Neural crest cell (in vitro differentiated cells): ENCODE results near the gene ENAM. TPM values are rescaled to one million over a fixed set of nuclear protein-coding genes. Genes with fewer than 3 reads are reported as not detected.

Source experiments
- DNase-seq: peaks from one replicate; pipeline ENCODE4 v3.0.0; 2021; ENCODE audit warnings: low read depth, mixed read lengths, low spot score
- H3K27ac Mint-ChIP-seq: one replicate; pipeline ENCODE4 v1.8.0; 2021; ENCODE audit warnings: mild to moderate bottlenecking, mixed read lengths; ENCODE audit not compliant: unreplicated experiment
- H3K27me3 Mint-ChIP-seq: 2 replicates; pipeline ENCODE4 v1.8.0; 2021; ENCODE audit warnings: low read depth, mild to moderate bottlenecking, mixed read lengths
- H3K36me3 Mint-ChIP-seq: 2 replicates; pipeline ENCODE4 v1.8.0; 2021; ENCODE audit warnings: low read depth, mild to moderate bottlenecking, mixed read lengths
- H3K4me1 Mint-ChIP-seq: 2 replicates; pipeline ENCODE4 v1.8.0; 2021; ENCODE audit warnings: mixed read lengths
- H3K4me3 Mint-ChIP-seq: one replicate; pipeline ENCODE4 v1.8.0; 2021; ENCODE audit warnings: mild to moderate bottlenecking, mixed read lengths
- H3K9me3 Mint-ChIP-seq: 2 replicates; pipeline ENCODE4 v1.8.0; 2021; ENCODE audit warnings: mixed read lengths
- total RNA-seq: library from RNA; stranded (reverse); gene quantifications from 2 replicates; pipeline ENCODE4 v1.2.1, GENCODE V29; 2021
- TF ChIP-seq, protein P1 (sequence below): fragments of 200-600 bp; sonication (generic); conservative IDR thresholded peaks from 2 replicates; pipeline ENCODE4 v1.5.0; 2021; ENCODE audit warnings: antibody characterized with exemption, mild to moderate bottlenecking

Gene ENAM
- total RNA-seq, 1 donor from 2014 or later: not detected

DNA sequence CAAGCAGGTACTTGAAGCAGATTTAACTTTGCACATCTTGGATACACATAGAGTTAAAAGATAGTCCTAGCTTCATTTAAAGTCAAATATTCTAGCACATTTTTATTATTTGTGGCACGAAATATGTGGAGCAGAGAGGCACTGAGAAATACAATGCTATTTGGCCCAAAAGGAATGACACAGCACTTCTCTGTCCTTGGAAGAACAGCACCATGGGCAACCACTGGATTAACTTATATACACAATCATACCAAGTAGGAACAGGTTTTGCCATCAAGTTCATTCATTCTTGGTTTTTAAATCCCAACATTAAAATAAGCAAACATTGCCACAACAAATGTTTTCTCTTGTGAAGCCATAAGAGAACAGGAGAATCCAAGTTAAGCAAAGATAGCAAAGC, 924 bp upstream of the ENAM start:
- Mint-ChIP-seq H3K9me3 (peaks cover 2% of the 10 kb centered on the region), H3K27ac (no peak overlapping the region), H3K4me3 (no peak overlapping the region), H3K27me3 (no peaks in the 10 kb centered on the region), H3K4me1 (no peaks in the 10 kb centered on the region), H3K36me3 (no peaks in the 10 kb centered on the region)
- TF ChIP-seq, protein P1, sequence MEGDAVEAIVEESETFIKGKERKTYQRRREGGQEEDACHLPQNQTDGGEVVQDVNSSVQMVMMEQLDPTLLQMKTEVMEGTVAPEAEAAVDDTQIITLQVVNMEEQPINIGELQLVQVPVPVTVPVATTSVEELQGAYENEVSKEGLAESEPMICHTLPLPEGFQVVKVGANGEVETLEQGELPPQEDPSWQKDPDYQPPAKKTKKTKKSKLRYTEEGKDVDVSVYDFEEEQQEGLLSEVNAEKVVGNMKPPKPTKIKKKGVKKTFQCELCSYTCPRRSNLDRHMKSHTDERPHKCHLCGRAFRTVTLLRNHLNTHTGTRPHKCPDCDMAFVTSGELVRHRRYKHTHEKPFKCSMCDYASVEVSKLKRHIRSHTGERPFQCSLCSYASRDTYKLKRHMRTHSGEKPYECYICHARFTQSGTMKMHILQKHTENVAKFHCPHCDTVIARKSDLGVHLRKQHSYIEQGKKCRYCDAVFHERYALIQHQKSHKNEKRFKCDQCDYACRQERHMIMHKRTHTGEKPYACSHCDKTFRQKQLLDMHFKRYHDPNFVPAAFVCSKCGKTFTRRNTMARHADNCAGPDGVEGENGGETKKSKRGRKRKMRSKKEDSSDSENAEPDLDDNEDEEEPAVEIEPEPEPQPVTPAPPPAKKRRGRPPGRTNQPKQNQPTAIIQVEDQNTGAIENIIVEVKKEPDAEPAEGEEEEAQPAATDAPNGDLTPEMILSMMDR: no peak
- DNase-seq: no peak

GRCh38 chr4:70629469-70630090, 1.0 kb downstream of the ENAM start:
- Mint-ChIP-seq H3K9me3 (no peaks in the 10 kb centered on the region), H3K4me1 (no peaks in the 10 kb centered on the region), H3K27ac (no peak overlapping the region), H3K36me3 (no peaks in the 10 kb centered on the region), H3K4me3 (no peak overlapping the region), H3K27me3 (no peaks in the 10 kb centered on the region)
- no peak for DNase-seq
- TF ChIP-seq, protein P1: no peak

- no peaks in the 10 kb centered on the region for H3K27me3 Mint-ChIP-seq
- no peak overlapping the region for H3K27ac Mint-ChIP-seq
- TF ChIP-seq, protein P1: no peak
- no peaks in the 10 kb centered on the region for H3K4me1 Mint-ChIP-seq
- no peak for DNase-seq
- H3K36me3 Mint-ChIP-seq: no peaks in the 10 kb centered on the region
- no peaks in the 10 kb centered on the region for H3K9me3 Mint-ChIP-seq
- H3K4me3 Mint-ChIP-seq: no peak overlapping the region
Observed at GRCh38 chr4:70630162-70630561, 1.6 kb downstream of the ENAM start.

- Mint-ChIP-seq H3K36me3 (no peaks in the 10 kb centered on the region), H3K27me3 (no peaks in the 10 kb centered on the region), H3K4me1 (no peaks in the 10 kb centered on the region), H3K4me3 (no peak overlapping the region), H3K9me3 (no peaks in the 10 kb centered on the region), H3K27ac (no peak overlapping the region)
- DNase-seq: no peak
- TF ChIP-seq, protein P1: no peak
Observed at GRCh38 chr4:70632028-70632427, 3.5 kb downstream of the ENAM start.

DNA sequence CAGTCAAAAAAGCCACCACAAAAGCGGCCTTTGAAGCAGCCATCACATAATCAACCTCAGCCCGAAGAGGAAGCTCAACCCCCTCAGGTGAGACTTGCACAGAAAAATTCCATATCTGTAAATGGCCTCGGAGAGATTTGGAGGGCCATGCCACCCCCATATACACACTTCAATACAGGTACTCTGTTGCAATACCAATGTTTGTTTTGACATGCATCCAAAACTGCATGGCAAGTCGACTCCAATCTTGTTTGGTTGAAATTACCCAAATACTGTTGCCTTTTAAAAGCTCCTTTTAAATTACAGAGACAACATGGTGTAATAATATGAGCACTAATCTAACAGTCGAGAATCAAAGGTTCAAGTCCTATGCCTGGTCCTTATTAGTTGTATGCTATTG, 5.9 kb downstream of the ENAM start:
- H3K27me3 Mint-ChIP-seq: no peaks in the 10 kb centered on the region
- no peak overlapping the region for H3K4me3 Mint-ChIP-seq
- H3K9me3 Mint-ChIP-seq: no peaks in the 10 kb centered on the region
- H3K36me3 Mint-ChIP-seq: no peaks in the 10 kb centered on the region
- no peaks in the 10 kb centered on the region for H3K4me1 Mint-ChIP-seq
- TF ChIP-seq, protein P1: no peak
- DNase-seq: no peak
- H3K27ac Mint-ChIP-seq: no peak overlapping the region
